ENCODE results near the gene NMNAT3.
A peak's percentile ranks its signal among the peaks of the same experiment; 100 is the strongest.

The NMNAT3 gene

DNA sequence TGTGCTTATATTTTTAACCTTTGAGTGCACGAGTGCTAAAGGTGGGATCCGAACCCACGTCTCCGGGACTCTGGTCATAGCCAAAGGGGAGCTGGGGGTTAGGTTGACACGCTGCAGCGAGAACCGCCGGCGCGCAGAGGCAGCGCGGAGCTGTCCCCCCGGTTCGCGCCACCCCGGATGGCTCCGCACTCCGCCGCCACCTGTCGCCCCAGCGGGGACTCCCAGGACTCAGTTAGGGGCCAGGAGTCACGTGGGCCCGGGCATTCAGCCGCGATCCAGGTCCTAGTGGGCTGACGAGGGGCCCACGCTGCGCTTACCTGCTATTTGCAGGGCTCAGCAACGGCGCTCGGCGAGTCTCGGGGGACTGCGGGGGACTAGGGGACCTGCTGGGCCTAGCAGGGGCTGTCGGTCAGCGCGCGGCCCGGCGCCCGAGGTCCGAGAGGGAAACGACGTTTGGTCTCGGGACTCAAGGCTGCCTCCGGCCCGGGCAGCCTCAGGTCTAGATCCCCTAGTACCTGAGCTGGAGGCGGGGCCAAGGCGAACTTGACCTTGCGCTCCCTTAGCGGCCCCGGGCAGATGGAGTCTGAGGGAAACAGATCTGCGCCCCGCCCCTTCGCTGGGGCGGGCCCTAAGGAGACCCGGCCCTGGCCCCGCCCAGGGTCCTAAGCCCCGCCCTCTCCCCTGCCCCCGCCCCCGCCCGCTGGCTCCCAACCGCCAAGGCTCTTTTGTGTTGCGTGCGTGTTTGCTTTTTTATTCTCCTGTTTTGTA lies at the start of gene NMNAT3:
NMNAT3 (minus strand) TSS at position 585 of the 768 bp plus-strand sequence. CDS start 50,248 bp downstream, outside the sequence.
- peak; percentile 8 for DNase-seq

DNA sequence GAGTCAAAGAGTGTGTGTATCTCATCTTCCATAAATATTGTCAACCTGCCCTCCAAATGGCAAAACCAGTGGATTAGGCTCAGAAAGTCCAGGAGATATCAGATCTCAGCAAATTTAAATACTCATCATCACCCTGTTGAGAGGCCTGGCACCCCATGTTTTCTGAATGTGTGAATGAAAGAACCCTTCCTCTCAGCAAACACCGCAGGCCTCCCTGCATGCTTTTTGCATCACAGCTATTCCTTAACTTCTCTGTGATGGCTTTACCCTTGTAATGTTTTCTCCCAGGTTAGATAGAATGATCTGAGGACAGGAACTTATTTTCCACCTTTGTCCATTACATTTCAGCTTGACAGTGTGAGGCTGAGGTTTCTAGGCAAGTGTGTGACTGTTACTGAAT lies 43.6 kb upstream of the NMNAT3 start:
- DNase-seq: no peak

DNA sequence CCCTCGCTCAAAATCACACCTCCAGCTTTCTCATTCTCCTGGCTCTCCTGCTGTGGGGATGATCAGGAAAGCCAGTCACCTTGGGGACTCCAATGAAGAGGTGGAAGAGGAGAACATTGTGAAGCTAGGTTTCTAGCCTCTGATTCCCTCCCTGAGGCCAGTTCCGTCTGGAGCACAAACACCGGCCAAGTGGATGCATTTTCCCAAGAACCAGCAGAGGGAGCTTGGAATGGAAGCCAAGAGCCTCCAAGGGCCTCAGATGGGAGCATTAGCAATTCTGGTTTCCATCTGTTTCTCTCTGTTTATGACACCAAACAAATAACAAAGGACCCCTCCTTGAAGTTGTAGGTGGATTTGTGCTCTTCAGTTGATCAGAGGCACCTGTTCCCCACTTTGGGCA lies 40.6 kb upstream of the NMNAT3 start:
- no peak for DNase-seq

DNA sequence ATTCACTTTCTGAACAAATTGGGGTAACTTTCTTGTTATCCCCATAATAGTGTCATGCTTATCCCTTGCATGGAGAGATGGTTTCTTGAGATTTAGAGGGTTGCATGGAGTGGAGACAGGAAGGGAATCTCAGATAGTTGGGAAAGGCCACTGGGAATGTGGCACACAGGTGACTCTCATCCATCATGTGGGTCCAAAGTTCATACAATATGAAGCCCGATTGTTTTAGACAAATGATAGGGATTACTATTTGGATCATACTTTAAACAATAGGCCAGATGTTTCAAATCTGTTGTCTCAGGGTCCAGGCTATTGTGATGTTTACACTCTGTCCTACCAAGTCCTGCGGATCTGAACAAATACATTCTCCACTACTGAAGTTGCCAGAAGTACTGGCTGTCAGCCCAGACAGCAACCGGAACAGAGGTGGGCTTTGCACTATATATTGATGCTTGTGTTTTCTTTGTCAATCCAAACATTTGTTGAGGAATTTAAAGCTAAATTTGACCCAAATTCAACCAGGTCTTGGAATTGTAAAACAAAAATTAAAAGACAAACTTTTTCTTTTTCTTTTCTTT lies 39.2 kb upstream of the NMNAT3 start:
- DNase-seq: no peak

DNA sequence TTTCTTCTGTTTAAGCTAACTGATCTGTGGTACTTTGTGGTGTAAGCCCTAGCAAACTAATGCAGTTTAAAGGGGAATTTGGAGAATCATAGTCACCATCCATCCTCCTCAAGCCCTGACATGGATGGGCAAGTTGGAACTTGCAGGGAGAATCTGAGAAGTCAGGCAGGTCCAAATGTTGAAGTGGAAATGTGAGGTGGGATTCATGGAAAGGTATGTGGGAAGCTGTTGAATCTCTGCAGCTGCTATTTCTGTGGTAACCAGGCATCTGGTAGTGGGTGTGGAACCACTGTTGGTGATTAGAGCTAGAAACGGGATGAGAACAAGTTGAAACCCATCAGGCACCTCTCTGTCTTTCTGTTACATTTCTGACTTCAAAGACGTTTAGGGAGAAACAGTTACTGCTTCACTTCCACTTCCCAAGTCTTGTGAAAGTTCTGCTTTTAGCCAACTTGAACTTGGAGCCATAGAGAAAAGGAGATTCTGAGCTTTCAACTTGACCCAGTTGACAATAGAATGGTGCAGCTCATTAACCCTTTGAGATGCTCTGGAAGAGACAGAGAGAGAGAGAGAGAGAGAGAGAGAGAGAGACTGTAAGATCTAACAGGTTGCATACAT lies 38.1 kb upstream of the NMNAT3 start:
- DNase-seq: no peak

DNA sequence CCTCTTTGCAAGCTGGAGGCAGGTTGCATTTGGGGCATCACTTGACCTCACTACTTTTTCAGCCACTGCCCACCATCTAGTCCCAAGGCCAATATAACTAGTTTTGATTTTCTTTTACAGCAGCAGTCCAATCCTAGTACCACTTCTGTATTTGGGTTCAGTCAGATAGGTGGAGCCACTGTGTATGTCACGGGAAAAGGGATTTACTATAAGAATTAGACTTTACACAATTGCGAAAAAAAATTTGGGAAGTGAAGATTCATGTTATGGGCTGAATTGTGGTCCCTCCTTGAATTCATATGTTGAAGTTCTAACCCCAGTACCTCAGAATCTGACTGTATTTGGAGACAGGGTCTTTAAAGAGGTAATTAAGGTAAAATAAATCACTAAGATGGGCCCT lies 37.4 kb upstream of the NMNAT3 start:
- no peak for DNase-seq

DNA sequence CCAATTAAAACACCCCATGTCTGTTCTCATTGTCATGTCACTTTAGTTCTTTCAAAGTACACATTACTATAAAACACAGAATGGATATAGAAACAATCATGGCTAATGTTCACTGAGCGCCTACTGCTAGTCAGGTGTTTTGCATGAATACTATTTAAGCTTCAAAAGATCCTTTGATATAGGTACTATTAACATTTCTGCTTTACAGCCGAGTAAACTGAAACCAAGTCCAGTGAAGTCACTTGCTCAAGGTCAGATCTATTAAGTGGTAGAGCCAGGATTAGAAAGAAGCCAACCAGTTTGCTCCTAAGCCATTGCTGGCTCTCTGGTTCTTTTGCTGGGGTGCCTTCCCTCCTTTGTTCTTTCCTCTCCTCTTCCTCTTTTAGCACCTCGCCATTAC lies 32.4 kb upstream of the NMNAT3 start:
- no peak for DNase-seq

DNA sequence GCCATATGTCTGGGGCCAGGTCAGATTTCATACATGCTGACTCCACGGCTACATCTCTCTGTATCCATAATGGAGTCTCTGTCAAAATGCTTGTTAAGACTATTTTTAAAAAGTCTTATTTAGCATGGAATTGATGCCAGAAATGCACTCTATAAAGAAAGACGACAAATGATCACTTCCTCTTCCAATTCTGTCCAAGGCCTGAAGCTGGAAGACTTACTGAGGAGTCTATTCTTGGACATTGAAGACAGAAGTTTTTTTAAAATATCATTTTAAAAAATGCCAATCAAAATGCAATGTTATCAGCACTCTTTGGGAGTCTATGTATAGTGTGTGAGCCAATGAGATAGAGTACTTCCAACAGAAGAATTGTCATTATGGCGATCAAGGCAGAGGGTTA lies 27.9 kb upstream of the NMNAT3 start:
- no peak for DNase-seq

DNA sequence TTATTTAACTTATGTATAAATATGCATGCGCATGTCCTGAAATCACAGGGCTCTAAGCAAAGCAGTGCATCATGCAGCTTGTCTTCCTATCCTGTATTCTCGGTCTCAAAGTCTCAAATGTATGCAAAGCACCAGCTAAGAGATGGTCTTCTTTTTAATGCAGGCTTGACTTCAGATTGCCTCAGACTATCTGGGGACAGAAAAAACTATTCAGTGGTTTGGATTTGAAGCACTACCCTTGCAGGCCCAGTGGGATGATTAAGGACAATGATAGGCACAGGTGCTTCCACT lies 18.5 kb upstream of the NMNAT3 start:
- DNase-seq: no peak

DNA sequence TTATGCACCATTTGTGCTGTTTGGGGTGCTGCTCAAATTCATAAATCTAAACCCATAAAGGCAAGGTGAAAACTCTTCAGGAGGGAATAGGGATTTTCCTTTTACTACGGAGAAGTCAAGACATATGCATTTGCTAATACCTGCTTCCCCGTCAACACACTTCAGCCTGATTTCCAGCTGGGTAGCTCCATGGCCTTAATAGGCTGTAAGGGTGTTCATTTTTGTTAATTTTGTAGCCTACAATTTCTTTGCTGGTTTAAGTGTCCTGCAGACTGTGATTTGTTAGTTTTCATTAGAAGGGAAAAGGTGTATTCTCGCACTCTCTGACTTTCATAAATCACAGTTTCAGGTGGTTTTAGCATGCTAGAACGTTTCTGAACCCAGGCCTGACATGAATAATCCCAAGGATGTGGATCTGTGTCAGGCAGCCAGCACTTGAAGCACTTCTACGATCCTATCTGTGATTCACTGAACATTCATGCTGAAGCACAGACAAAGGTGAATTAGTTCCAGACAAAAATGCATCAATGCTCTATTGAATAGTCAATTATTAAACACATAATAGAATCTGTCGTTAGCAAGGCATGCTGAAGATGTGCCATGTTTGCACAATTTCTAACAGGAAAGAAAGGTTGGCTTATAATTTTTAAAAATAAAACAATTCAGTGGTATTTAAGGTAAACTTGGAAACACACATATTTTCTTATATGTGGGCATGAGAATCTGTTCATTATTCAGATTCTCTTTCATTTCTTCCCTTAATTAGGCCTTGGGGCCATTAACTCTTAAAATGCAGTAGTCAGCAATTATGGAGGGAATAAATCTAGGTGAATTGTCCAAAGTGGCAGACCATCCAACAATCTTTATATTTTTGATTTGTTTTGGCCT lies 17.9 kb upstream of the NMNAT3 start:
- DNase-seq: no peak

DNA sequence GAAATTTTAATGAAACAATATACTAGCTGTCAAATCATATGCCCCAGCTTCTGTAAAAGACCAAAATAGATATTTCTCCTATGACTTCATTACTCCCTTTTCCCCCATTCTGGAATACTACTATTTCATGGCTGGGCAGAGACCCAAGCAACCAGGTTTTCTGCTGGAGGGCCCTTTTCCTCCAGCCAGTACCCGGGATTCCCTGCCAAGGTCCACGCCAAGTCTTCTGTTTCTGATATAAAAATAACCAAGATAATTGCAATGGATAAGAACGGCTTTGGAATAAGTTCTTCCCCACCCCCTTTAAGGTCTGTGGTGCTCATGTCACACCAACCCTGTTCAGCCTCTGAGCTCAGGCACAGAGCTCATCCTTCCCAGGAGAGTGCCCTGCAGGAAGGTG lies 17.2 kb upstream of the NMNAT3 start:
- DNase-seq: no peak

DNA sequence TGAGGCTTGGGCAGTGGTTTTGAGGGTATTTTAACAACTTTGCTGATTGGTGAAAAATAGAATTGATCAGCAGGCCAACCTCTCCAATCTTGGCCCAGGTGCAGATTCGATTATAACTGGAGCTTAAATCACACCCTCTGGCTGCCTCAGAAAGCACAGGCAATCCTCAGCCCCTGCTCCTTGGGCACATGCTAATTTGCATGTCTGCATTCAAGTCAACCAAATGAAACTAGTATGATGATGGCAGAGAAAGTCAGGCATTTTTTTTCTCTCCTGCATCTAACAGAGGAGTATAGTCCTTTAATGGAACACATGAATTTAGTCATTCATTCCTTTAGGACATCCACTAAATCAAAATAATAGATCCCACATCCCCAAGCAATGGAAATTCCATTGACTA lies 16.8 kb upstream of the NMNAT3 start:
- no peak for DNase-seq

DNA sequence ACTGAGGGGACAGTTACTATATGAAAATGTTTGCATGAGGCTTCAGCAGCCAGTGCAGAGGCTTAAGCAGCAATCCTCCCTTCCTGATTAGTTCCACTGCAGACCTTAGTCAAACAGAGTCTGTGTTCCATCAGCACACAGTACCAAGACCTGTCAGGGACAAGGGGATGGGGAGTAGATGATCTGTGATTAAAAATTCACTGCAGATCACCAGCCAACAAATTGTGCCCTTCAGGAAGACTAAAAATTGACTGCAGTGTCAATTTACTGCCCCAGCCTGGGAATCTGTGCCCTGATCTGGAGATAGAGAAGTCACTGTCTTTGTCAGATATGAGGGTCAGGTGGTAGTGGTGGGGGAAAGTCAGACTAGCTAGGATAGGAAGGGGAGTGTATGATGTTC lies 13.8 kb upstream of the NMNAT3 start:
- DNase-seq: no peak

DNA sequence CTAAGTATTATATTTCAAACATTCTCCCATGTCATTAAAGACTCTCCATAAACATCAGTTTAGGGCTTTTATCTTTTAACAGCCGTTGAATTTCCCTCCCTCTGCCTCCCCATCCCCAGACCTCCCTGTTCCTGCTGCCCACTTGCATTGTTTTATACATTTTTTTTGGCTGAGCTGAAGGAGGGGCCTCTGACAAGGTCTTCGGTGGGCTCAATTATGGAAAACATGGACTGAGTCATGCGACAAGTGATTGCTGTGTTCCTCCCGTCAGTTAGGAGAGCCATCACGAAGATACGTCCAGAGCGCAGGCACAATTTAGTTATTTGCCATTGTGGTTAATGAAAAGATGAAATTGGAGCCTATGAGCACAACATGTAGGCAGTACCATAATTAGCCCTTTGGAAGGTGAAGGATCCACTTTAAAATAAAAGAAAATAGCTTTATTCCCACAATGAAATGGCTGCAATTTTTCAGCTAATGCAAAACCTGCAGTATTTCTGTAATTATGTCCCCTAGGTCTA lies 12.0 kb upstream of the NMNAT3 start:
- DNase-seq: no peak

DNA sequence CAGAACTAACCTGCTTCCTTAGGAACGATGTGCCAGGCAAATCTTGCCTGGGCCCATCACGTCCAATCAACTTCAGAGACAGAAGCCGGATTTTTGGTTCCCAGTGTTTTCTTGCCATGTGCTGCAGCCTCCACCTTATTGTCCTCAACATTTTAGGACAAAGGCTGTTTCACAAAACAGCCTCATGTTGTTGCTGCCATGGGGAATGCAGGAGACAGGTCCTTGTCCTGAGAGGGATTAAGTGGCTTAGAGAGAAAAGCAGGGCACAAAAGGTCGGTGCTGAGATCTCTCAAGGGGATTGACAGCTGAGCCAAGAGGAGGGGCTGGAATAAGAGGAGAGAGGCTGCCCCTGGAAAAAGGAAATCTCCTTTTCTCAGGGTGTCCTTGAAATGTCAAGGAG lies 11.3 kb upstream of the NMNAT3 start:
- no peak for DNase-seq

DNA sequence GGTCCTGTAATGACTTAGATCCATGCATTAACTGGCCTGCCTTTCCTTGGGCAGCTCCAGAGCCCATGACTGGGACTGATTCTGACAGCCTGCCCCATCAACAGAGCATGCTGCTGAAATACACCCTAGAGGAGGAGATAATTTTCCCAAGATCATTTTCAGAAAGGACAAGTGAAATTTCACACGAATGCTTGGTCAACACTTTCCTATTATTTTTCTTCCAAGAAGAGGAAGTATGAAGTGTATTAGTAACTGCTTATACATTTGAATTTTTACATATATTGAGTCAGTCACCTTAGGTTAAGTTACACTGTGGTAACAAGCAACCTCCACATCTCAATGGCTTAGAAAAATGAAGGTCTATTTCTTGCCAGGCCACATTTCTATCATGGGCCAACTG lies 9.7 kb upstream of the NMNAT3 start:
- DNase-seq: no peak

DNA sequence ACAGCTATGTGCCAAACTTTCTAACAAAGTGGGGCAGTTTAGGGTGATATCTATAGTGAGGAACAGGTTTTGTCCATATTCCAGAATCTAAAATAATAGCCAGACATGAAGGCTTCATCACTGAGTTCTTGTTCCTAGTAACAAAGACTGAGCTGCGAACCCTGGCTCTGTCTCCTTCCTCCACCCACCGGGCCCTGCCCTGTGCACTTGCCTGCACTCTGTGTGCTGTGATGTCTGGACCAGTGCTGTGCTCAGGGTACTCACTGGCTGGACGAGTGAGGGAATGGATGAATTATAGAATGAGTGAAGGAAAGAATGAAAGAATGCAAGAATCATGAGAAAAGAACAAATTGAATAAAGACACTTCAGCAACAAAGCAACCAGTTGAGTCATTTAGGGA lies 8.9 kb upstream of the NMNAT3 start:
- DNase-seq: no peak

DNA sequence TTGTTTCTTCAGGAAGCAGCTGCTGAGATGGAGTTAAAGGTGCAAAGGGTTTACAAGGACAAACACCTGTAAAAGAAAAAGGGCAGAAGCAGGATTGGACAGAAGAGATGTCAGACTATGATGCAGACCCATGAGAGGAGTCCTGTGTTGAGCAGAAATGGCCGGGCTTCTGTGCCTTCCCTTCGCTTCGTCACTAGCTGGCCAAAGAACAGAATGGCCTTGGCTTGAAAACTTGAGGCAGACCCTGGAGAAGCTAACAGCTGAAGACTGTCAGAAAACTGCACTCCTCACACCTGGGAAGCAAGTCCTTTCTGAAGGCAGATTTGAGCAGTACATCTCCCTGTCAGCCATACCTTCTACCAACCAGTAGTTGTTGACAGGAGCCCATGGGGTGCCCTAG lies 8.4 kb upstream of the NMNAT3 start:
- no peak for DNase-seq

DNA sequence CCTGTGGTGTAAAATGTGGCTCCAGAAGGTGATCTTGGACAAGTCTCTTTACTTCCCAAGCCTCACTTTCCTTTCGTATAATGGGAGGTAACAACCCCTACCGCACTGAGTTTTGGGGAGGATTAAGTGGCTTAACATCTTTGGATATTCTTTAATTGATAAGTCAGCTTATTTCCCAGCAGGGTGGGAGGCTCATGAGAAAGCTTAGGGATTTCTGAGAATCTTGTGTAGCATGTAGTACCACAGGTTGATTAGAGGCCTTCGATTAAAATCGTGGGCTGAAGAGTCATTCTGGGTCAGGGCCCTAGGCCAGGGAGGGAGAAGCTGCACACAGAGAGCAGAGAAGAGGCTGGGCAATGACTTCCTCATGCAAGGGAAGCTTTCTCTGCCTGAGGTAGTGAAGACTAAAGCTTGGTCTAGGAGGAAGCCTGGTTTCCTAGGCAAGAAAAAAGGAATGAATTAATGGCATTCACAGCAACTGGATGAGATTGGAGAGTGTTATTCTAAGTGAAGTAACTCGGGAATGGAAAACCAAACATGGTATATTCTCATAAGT lies 1.5 kb upstream of the NMNAT3 start:
- no peak for DNase-seq

DNA sequence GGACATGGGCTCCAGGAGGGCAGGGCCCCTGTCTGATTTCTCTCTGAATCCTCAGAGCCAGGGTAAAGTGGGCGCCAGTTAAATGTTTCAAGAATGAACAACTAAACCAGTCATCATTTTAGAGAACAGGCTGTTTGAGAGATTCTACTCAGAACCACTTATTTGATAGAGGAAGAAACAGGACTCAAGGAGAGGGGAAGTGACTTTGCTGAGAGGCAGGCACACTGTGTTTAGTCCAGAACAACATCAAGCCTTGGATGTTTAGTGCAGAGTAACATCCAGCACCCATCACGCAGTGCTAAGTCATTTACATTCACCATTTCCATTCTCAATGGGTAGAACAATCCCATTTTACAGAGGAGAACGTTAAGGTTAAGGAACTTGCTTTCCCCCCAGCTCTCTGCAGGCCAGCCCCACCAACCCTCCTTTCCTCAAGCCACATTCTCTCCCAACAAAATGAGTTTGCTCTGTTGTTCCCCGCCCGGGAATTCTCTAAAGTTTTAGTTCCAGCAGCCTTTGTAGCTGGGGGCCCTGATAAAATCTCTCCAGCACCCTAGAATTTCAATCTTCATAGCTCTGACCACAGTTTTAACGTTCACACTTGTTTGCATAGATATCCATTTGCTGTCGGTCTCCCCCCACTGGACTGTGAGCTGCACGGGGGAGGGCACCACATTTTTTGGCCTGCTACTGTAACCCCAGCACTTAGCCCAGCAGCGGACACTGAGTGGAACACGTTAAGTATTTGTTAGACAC lies 962 bp downstream of the NMNAT3 start:
- no peak for DNase-seq

DNA sequence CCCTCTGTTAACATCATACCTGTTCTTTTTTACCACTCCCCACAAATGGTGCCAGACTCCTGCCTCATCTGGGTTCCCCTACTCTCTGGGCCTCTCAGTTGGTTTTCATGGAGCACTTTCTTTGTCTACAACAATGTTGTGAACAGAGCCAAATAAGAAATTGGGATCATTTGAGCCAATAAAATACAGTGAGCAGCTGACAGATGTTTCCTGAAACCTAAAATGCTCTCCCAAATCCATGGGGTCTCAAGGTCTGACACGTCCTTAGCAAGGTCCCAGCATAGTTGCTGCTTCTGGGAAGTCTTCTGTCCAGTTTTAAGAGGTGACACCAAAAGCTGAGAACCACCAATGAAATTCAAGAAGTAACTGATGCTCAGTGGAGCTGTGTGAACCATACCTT lies 1.7 kb downstream of the NMNAT3 start:
- no peak for DNase-seq

DNA sequence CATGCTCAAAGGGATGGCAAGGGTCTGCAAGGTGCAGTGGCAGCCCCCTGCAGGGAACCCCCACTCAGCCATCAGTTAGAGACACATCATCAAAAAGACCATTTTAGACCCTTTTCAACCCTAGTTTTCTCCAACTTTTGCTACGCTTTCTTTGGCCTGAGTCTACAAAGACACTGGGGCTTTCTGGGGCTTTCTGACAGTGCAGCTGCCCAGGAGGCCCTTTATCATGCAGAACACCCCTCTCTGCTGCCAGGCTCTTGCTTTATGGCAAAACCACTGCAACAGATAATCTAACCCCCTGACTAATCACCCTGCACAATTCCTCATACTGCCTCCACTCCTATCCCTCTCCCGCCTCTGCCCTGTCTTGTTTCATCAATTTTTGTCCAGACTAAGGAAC lies 2.4 kb downstream of the NMNAT3 start:
- DNase-seq: no peak
